CD8-positive, alpha-beta memory T cell (primary cell): ENCODE measurements around the gene NEXN. TPM values are rescaled to one million over a fixed set of nuclear protein-coding genes. Genes with fewer than 3 reads are reported as not detected.
A peak's percentile ranks its signal among the peaks of the same experiment; 100 is the strongest.

Source experiments
- CTCF ChIA-PET: fragments of 350-600 bp; sonication (Branson Sonifier 250); formaldehyde crosslinking; loops from one replicate; lab custom pipeline; 2021; ENCODE audit warnings: antibody characterized with exemption; lab: Charles Lee
- POLR2A ChIA-PET: fragments of 350-600 bp; sonication (Branson Sonifier 250); formaldehyde crosslinking; loops from one replicate; lab custom pipeline; 2021; ENCODE audit warnings: antibody characterized with exemption; lab: Charles Lee
- DNase-seq, 5 donors: peaks; one replicate each; pipeline versions ENCODE4 v3.0.0 to v3.0.0-alpha.2; 2020 to 2022; ENCODE audit warnings: mixed read lengths in 1 of 5
- H3K27ac ChIP-seq: one replicate; pipeline ENCODE4 v1.7.0; 2013; ENCODE audit warnings: low read depth, mild to moderate bottlenecking, low read length, moderate library complexity
- H3K27me3 ChIP-seq: 2 replicates; pipeline ENCODE4 v1.7.0; 2013; ENCODE audit warnings: low read length, mild to moderate bottlenecking; ENCODE audit not compliant: insufficient read depth, poor library complexity, severe bottlenecking
- H3K36me3 ChIP-seq: 2 replicates; pipeline ENCODE4 v1.7.0; 2013; ENCODE audit warnings: mild to moderate bottlenecking, low read length, moderate library complexity; ENCODE audit not compliant: insufficient read depth
- H3K4me1 ChIP-seq: 2 replicates; pipeline ENCODE4 v1.7.0; 2013; ENCODE audit warnings: mild to moderate bottlenecking, low read length, moderate library complexity; ENCODE audit not compliant: insufficient read depth
- H3K4me3 ChIP-seq: 2 replicates; pipeline ENCODE4 v1.7.0; 2013; ENCODE audit warnings: mild to moderate bottlenecking, low read length
- H3K9me3 ChIP-seq: 2 replicates; pipeline ENCODE4 v1.7.0; 2013; ENCODE audit warnings: mild to moderate bottlenecking, low read length
- H3K27ac Mint-ChIP-seq, 8 donors: one replicate each; pipeline ENCODE4 v1.8.0; 2020 to 2021; ENCODE audit warnings: mixed read lengths in 8 of 8, mild to moderate bottlenecking in 6 of 8, inconsistent platforms in 3 of 8, moderate library complexity in 3 of 8
- H3K27me3 Mint-ChIP-seq, 2 donors: one replicate each; pipeline ENCODE4 v1.8.0; 2020 to 2021; ENCODE audit warnings: mixed read lengths in 2 of 2, mild to moderate bottlenecking in 1 of 2, moderate library complexity in 1 of 2
- H3K36me3 Mint-ChIP-seq, 3 donors: one replicate each; pipeline ENCODE4 v1.8.0; 2020 to 2021; ENCODE audit warnings: mixed read lengths in 3 of 3, inconsistent platforms in 1 of 3, mild to moderate bottlenecking in 1 of 3
- H3K4me1 Mint-ChIP-seq, 3 donors: one replicate each; pipeline ENCODE4 v1.8.0; 2020 to 2021; ENCODE audit warnings: mixed read lengths in 3 of 3, inconsistent platforms in 1 of 3, mild to moderate bottlenecking in 1 of 3
- H3K4me3 Mint-ChIP-seq, 7 donors: one replicate each; pipeline ENCODE4 v1.8.0; 2020 to 2021; ENCODE audit warnings: mixed read lengths in 7 of 7, mild to moderate bottlenecking in 6 of 7, moderate library complexity in 4 of 7, inconsistent platforms in 2 of 7
- H3K9me3 Mint-ChIP-seq, 5 donors: one replicate each; pipeline ENCODE4 v1.8.0; 2020 to 2022; ENCODE audit warnings: mixed read lengths in 5 of 5, mild to moderate bottlenecking in 3 of 5, moderate library complexity in 2 of 5, inconsistent platforms in 1 of 5
- polyA plus RNA-seq: library from polyadenylated mRNA; unstranded; fragments of 300-500 nt; fragmentation: Illumina TruSeq; gene quantifications from one replicate; pipeline ENCODE4 v1.2.3, GENCODE V29; 2021
- total RNA-seq, 2 experiments: library from RNA; stranded (reverse); gene quantifications; one replicate each; pipeline ENCODE4 v1.2.3, GENCODE V29; 2021

NEXN gene
- total and polyA plus RNA-seq, 3 experiments from 2014 or later, result 0.09 to 0.84 (median 0.42) TPM

DNA sequence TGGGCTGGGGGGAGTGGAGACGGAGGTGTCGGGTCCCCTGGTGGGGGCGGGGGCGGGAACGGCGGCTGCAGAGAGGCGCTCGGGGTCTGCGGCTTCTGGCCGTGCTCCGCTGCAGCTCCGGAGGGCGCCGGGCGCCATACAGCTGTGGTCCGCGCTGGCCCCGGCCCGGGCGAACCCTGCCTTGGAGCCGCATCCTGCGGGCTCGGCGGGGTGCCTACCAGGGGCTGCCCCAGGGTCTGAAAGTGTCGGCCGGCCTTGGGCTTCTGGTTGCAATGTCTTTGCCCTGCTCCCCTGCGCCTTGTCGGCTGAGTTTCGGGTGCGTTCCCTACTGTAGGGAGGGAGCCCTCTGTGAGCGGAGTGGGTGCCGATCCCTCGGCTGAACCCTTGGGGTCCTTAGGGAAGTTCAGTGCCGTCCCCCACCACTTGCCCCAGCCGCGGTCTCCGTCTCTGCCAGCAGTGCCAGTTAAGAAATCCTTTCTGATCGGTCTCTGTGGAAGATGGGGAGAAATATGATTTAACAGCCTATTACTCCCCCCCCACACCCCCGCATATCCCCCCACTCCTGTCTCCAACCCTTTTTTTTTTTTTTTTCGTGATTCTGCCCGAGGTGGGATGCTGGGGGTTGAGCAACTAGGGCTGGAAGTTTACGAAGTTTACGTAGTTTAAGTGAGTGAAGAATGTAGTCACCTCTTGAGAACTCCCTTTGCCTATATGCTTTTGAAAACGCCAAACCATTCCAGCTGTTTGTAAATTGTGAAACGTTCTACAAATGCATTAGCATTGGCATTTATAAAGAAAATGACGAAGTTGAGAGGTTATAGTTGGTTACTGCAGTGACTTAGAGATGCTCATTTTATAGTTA is 588 bp downstream of the NEXN start:
- no peak overlapping the region for H3K27ac ChIP-seq
- H3K9me3 ChIP-seq, result no peaks in the 10 kb centered on the region
- no peaks in the 10 kb centered on the region for H3K36me3 ChIP-seq
- peaks cover 5% of the 10 kb centered on the region for H3K4me1 ChIP-seq
- H3K9me3 Mint-ChIP-seq, result peaks cover 0 to 2% (median 0%) of the 10 kb centered on the region in 5 donors
- peaks cover 12 to 21% of the 10 kb centered on the region in 2 donors for H3K27me3 Mint-ChIP-seq
- peak overlapping the region in 6 of 7 donors; percentile 65 to 87 (median 70) for H3K4me3 Mint-ChIP-seq
- peaks cover 0 to 13% (median 8%) of the 10 kb centered on the region in 3 donors for H3K36me3 Mint-ChIP-seq
- POLR2A ChIA-PET, result no interaction called here
- H3K27ac Mint-ChIP-seq, result no peak overlapping the region
- CTCF ChIA-PET, result interaction anchor here (1.4 kb wide), 1 partner anchor 11 kb away, joined by 3 read pairs; no protein-coding TSS in a partner anchor
- no peak overlapping the region for H3K4me3 ChIP-seq
- H3K27me3 ChIP-seq, result no peaks in the 10 kb centered on the region
- DNase-seq, result peak in 1 of 5 donors; percentile 21
- H3K4me1 Mint-ChIP-seq, result peaks cover 11 to 26% (median 17%) of the 10 kb centered on the region in 3 donors

DNA sequence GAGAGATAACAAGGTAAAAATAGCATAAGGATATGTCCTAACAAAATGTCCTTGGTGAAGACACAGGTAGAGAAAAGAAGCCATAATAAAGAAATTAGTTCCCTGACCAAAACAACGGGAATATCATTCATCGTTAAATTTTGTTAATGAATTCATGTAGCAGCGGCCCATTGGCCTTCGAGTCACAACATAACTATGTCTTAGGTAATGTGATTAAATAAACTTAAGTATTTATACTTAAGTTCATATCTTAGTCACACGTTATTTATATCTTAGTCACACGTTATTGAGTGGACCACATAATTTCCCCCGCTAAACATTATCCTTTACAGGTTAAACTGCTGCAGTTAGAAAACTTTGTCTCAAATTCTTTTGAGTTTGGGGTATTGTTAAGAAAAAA is 1.2 kb downstream of the NEXN start:
- Histone ChIP-seq H3K4me1 (peaks cover 5% of the 10 kb centered on the region), H3K36me3 (no peaks in the 10 kb centered on the region), H3K9me3 (no peaks in the 10 kb centered on the region), H3K4me3 (no peak overlapping the region), H3K27me3 (no peaks in the 10 kb centered on the region), H3K27ac (no peak overlapping the region)
- Mint-ChIP-seq H3K4me1 (peaks cover 11 to 26% (median 17%) of the 10 kb centered on the region in 3 donors), H3K9me3 (peaks cover 0 to 2% (median 0%) of the 10 kb centered on the region in 5 donors), H3K4me3 (peak overlapping the region in 1 of 7 donors; percentile 78), H3K36me3 (peaks cover 0 to 13% (median 5%) of the 10 kb centered on the region in 3 donors), H3K27ac (no peak overlapping the region), H3K27me3 (peaks cover 12 to 18% of the 10 kb centered on the region in 2 donors)
- POLR2A ChIA-PET, result no interaction called here
- CTCF ChIA-PET, result no interaction called here
- DNase-seq, result no peak

- peaks cover 11 to 26% (median 17%) of the 10 kb centered on the region in 3 donors for H3K4me1 Mint-ChIP-seq
- CTCF ChIA-PET, result no interaction called here
- no peak overlapping the region for H3K4me3 ChIP-seq
Measured at GRCh38 chr1:77891200-77891599, 2.8 kb downstream of the NEXN start.

GRCh38 chr1:77899647-77900320 is 11.4 kb downstream of the NEXN start:
- Mint-ChIP-seq H3K27ac (no peak overlapping the region), H3K9me3 (peaks cover 0 to 5% (median 3%) of the 10 kb centered on the region in 5 donors), H3K27me3 (no peaks in the 10 kb centered on the region), H3K36me3 (peaks cover 0 to 7% (median 1%) of the 10 kb centered on the region in 3 donors), H3K4me3 (no peak overlapping the region), H3K4me1 (no peaks in the 10 kb centered on the region)
- Histone ChIP-seq H3K36me3 (no peaks in the 10 kb centered on the region), H3K9me3 (no peaks in the 10 kb centered on the region), H3K27me3 (no peaks in the 10 kb centered on the region), H3K27ac (no peak overlapping the region), H3K4me1 (no peaks in the 10 kb centered on the region), H3K4me3 (no peak overlapping the region)
- ChIA-PET CTCF (interaction anchor here (0.6 to 1.3 kb wide), 2 partner anchors 12 to 1191 kb away, joined by 3 read pairs; partner anchors contain the start of gene NEXN), POLR2A (no interaction called here)
- no peak for DNase-seq

More at GRCh38 chr1:77891200-77891599, 2.8 kb downstream of the NEXN start:
- Histone ChIP-seq H3K9me3 (no peaks in the 10 kb centered on the region), H3K27me3 (no peaks in the 10 kb centered on the region), H3K36me3 (no peaks in the 10 kb centered on the region), H3K4me1 (peaks cover 5% of the 10 kb centered on the region), H3K27ac (no peak overlapping the region)
- no peak for DNase-seq
- Mint-ChIP-seq H3K9me3 (peaks cover 0 to under 1% (median 0%) of the 10 kb centered on the region in 5 donors), H3K27ac (no peak overlapping the region), H3K36me3 (peaks cover 0 to 8% (median 2%) of the 10 kb centered on the region in 3 donors), H3K4me3 (no peak overlapping the region), H3K27me3 (peaks cover 12 to 14% of the 10 kb centered on the region in 2 donors)
- POLR2A ChIA-PET, result no interaction called here

DNA sequence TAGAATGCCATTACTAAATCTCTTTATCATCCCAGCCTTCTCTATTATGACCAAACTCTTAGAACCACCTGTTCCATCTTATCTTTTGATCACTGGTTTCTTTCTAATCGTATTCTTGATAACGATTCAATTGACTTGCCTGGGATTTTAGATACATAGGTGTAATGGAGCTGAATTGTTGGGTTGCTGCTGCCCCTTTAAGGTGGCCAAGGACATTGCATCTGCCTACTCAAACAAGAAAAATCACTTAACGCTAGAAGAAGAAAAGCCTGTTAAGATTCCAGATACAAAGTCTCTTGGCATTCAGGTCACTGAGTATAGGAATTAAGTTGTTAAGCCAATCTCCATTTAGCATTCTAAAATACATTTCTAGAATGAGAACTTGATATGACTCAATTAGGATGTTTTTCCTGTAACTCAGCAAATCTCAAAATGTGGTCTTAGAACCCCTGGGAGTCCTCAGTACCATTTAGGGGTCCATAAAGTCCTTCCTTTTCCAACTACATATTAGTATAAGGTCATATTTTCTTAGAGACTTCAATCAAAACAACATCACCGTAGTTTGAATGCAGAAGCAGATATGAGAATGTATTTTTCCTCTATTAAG is 12.4 kb downstream of the NEXN start:
- Histone ChIP-seq H3K27ac (no peak overlapping the region), H3K4me1 (no peaks in the 10 kb centered on the region), H3K27me3 (no peaks in the 10 kb centered on the region), H3K9me3 (no peaks in the 10 kb centered on the region), H3K36me3 (no peaks in the 10 kb centered on the region), H3K4me3 (no peak overlapping the region)
- peaks cover 0 to 5% (median 3%) of the 10 kb centered on the region in 5 donors for H3K9me3 Mint-ChIP-seq
- no peak overlapping the region for H3K4me3 Mint-ChIP-seq
- ChIA-PET POLR2A (no interaction called here), CTCF (interaction anchor here (0.6 kb wide), 1 partner anchor 1192 kb away, joined by 3 read pairs; no protein-coding TSS in a partner anchor)
- no peak for DNase-seq
- H3K27me3 Mint-ChIP-seq, result no peaks in the 10 kb centered on the region
- H3K4me1 Mint-ChIP-seq, result no peaks in the 10 kb centered on the region
- peaks cover 0 to 7% (median 1%) of the 10 kb centered on the region in 3 donors for H3K36me3 Mint-ChIP-seq
- no peak overlapping the region for H3K27ac Mint-ChIP-seq

DNA sequence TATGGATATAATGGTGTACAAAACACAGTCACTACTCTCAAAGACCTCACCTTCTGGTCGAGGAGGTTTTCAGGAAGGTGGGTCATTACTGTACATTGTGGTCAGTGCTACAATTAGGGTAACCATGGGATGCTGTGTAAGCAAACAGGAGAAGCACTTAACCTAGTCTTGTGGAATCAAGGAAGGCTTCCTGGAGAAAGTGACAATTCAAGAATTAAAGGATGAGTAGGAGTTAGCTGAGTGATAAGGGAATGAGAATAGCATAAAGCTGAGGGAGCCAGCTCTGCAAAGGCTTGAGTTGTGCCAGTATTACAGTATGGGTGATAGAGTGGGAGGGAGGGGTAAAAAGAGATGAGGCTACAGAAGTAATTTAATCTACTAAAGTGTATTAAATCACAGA is 17.2 kb downstream of the NEXN start:
- Histone ChIP-seq H3K27me3 (no peaks in the 10 kb centered on the region), H3K27ac (no peak overlapping the region), H3K4me3 (no peak overlapping the region), H3K4me1 (no peaks in the 10 kb centered on the region), H3K36me3 (no peaks in the 10 kb centered on the region), H3K9me3 (no peaks in the 10 kb centered on the region)
- H3K27me3 Mint-ChIP-seq, result peaks cover 0 to 6% of the 10 kb centered on the region in 2 donors
- ChIA-PET CTCF (interaction anchor here (1.5 kb wide), 1 partner anchor 34 kb away, joined by 4 read pairs; no protein-coding TSS in a partner anchor), POLR2A (no interaction called here)
- H3K9me3 Mint-ChIP-seq, result no peaks in the 10 kb centered on the region
- no peak for DNase-seq
- no peaks in the 10 kb centered on the region for H3K36me3 Mint-ChIP-seq
- H3K27ac Mint-ChIP-seq, result no peak overlapping the region
- no peak overlapping the region for H3K4me3 Mint-ChIP-seq
- H3K4me1 Mint-ChIP-seq, result no peaks in the 10 kb centered on the region

DNA sequence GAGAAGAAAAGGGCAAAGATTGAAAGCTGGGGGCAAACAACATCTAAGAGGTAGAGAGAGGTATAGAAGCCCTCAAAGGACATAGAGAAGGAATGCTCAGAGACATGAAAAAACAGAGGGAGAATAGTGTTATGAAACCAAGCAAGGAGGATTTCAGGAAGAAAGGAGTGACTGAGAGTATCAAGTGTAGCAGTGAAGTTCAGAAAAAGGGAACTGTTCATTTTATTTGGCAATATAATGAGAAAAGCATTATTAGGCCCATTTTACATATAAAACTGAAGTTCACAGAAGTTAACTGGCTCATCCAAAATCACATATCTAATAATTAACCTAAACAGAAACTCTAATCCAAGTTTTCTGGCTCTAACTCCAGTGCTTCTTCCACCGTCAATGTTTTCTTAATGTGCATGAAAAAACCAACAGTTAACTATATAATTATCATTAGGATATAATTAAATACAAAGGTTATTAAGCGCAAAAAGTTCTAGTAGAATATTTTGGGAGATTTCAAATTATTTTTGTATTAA is 17.7 kb downstream of the NEXN start:
- ChIA-PET CTCF (interaction anchor here (1.5 kb wide), 1 partner anchor 35 kb away, joined by 4 read pairs; no protein-coding TSS in a partner anchor), POLR2A (no interaction called here)
- Mint-ChIP-seq H3K4me1 (no peaks in the 10 kb centered on the region), H3K4me3 (no peak overlapping the region), H3K27me3 (peaks cover 0 to 6% of the 10 kb centered on the region in 2 donors), H3K27ac (no peak overlapping the region), H3K36me3 (no peaks in the 10 kb centered on the region), H3K9me3 (no peaks in the 10 kb centered on the region)
- no peaks in the 10 kb centered on the region for H3K9me3 ChIP-seq
- no peaks in the 10 kb centered on the region for H3K4me1 ChIP-seq
- DNase-seq, result no peak
- no peak overlapping the region for H3K4me3 ChIP-seq
- H3K36me3 ChIP-seq, result no peaks in the 10 kb centered on the region
- H3K27ac ChIP-seq, result no peak overlapping the region
- no peaks in the 10 kb centered on the region for H3K27me3 ChIP-seq
